GM18499 (cell line): ENCODE data around the gene RASSF8.

Experiments used
- ATAC-seq: cut with Tn5 transposase; IDR thresholded peaks from one replicate; pipeline ENCODE4 v1.9.1; 2021; ENCODE audit warnings: moderate number of reproducible peaks; ENCODE audit not compliant: insufficient read depth, unreplicated experiment

Gene RASSF8

GRCh38 chr12:25960143-25960542, 1.7 kb downstream of the RASSF8 start:
- no peak for ATAC-seq

GRCh38 chr12:25960961-25961360, 2.5 kb downstream of the RASSF8 start:
- no peak for ATAC-seq

- no peak for ATAC-seq
Observed at GRCh38 chr12:25962932-25963525, 4.5 kb downstream of the RASSF8 start.

GRCh38 chr12:25965682-25966081, 7.2 kb downstream of the RASSF8 start:
- no peak for ATAC-seq

GRCh38 chr12:25970082-25970481, 11.6 kb downstream of the RASSF8 start:
- no peak for ATAC-seq

GRCh38 chr12:25970916-25971653, 12.6 kb downstream of the RASSF8 start:
- no peak for ATAC-seq

- no peak for ATAC-seq
Observed at GRCh38 chr12:25971654-25972041, 13.2 kb downstream of the RASSF8 start.

GRCh38 chr12:25972783-25973182, 14.3 kb downstream of the RASSF8 start:
- no peak for ATAC-seq

- ATAC-seq: no peak
Observed at GRCh38 chr12:25975179-25975578, 16.7 kb downstream of the RASSF8 start.

- ATAC-seq: no peak
Observed at GRCh38 chr12:25975682-25976081, 17.2 kb downstream of the RASSF8 start.

GRCh38 chr12:25976289-25976688, 17.8 kb downstream of the RASSF8 start:
- no peak for ATAC-seq

GRCh38 chr12:25977047-25977446, 18.6 kb downstream of the RASSF8 start:
- no peak for ATAC-seq

GRCh38 chr12:25979059-25979458, 20.6 kb downstream of the RASSF8 start:
- ATAC-seq: no peak

GRCh38 chr12:25979563-25979962, 21.1 kb downstream of the RASSF8 start:
- ATAC-seq: no peak

- ATAC-seq: no peak
Observed at GRCh38 chr12:25980035-25980434, 21.6 kb downstream of the RASSF8 start.

GRCh38 chr12:25981597-25981996, 23.1 kb downstream of the RASSF8 start:
- ATAC-seq: no peak

GRCh38 chr12:25982416-25982815, 23.9 kb downstream of the RASSF8 start:
- ATAC-seq: no peak

GRCh38 chr12:25983625-25984024, 25.1 kb downstream of the RASSF8 start:
- ATAC-seq: no peak

- ATAC-seq: no peak
Observed at GRCh38 chr12:25984759-25985158, 26.3 kb downstream of the RASSF8 start.

- ATAC-seq: no peak
Observed at GRCh38 chr12:25985316-25986175, 27.1 kb downstream of the RASSF8 start.

- ATAC-seq: no peak
Observed at GRCh38 chr12:25986180-25986579, 27.7 kb downstream of the RASSF8 start.
